CD4-positive, CD25-positive, alpha-beta regulatory T cell (primary cell): ENCODE results near the gene PTCH1. TPM values are rescaled to one million over a fixed set of nuclear protein-coding genes. Genes with fewer than 3 reads are reported as not detected.
A peak's percentile ranks its signal among the peaks of the same experiment; 100 is the strongest.

ENCODE experiments used
- ATAC-seq, 2 donors: fragments of 150-1000 bp; cut with Tn5 transposase; one replicate each; pipeline ENCODE4 v1.10.0; 2021; ENCODE audit warnings: low read depth in 2 of 2, moderate number of reproducible peaks in 2 of 2, moderate library complexity in 1 of 2
- DNase-seq, 3 donors: peaks; one replicate each; pipeline versions ENCODE4 v3.0.0 to v3.0.0-alpha.2; 2012 to 2022; ENCODE audit warnings: mixed read lengths in 1 of 3
- H3K27ac ChIP-seq: one replicate; pipeline ENCODE4 v1.7.0; 2013; ENCODE audit warnings: mild to moderate bottlenecking, low read length; ENCODE audit not compliant: insufficient read depth, poor library complexity, severe bottlenecking
- H3K27me3 ChIP-seq: one replicate; pipeline ENCODE4 v1.7.0; 2013; ENCODE audit warnings: low read length; ENCODE audit not compliant: control insufficient read depth, insufficient read depth
- H3K36me3 ChIP-seq: one replicate; pipeline ENCODE4 v1.7.0; 2013; ENCODE audit warnings: mild to moderate bottlenecking, low read length, moderate library complexity; ENCODE audit not compliant: control insufficient read depth, insufficient read depth
- H3K4me1 ChIP-seq: 2 replicates; pipeline ENCODE4 v1.7.0; 2013; ENCODE audit warnings: mild to moderate bottlenecking, low read length; ENCODE audit not compliant: insufficient read depth, control insufficient read depth, poor library complexity, severe bottlenecking
- H3K4me3 ChIP-seq: one replicate; pipeline ENCODE4 v1.7.0; 2013; ENCODE audit warnings: low read depth, mild to moderate bottlenecking, low read length, moderate library complexity
- H3K9me3 ChIP-seq, 2 experiments: 1 replicate in 1 of 2; 2 replicates in 1 of 2; pipeline ENCODE4 v1.7.0; 2013; ENCODE audit warnings: low read length in 2 of 2, mild to moderate bottlenecking in 1 of 2, moderate library complexity in 1 of 2; ENCODE audit not compliant: control insufficient read depth in 2 of 2
- H3K27ac Mint-ChIP-seq, 3 donors: one replicate each; pipeline ENCODE4 v1.8.0; 2020 to 2022; ENCODE audit warnings: mild to moderate bottlenecking in 3 of 3, mixed read lengths in 3 of 3, moderate library complexity in 2 of 3
- H3K27me3 Mint-ChIP-seq: one replicate; pipeline ENCODE4 v1.8.0; 2022; ENCODE audit warnings: mild to moderate bottlenecking, mixed read lengths
- H3K36me3 Mint-ChIP-seq: one replicate; pipeline ENCODE4 v1.8.0; 2020; ENCODE audit warnings: mixed read lengths
- H3K4me1 Mint-ChIP-seq, 4 donors: one replicate each; pipeline ENCODE4 v1.8.0; 2020 to 2022; ENCODE audit warnings: mixed read lengths in 4 of 4, mild to moderate bottlenecking in 1 of 4
- H3K4me3 Mint-ChIP-seq, 4 donors: one replicate each; pipeline ENCODE4 v1.8.0; 2020 to 2022; ENCODE audit warnings: mild to moderate bottlenecking in 4 of 4, mixed read lengths in 4 of 4, moderate library complexity in 3 of 4
- H3K9me3 Mint-ChIP-seq, 7 donors: one replicate each; pipeline ENCODE4 v1.8.0; 2020 to 2022; ENCODE audit warnings: mixed read lengths in 7 of 7, mild to moderate bottlenecking in 3 of 7, moderate library complexity in 2 of 7
- polyA plus RNA-seq, 4 donors: library from polyadenylated mRNA; unstranded; fragments of 300-500 nt; fragmentation: Illumina TruSeq; gene quantifications; one replicate each; pipeline ENCODE4 v1.2.3, GENCODE V29; 2021
- total RNA-seq: library from RNA; stranded (reverse); gene quantifications from one replicate; pipeline ENCODE4 v1.2.3, GENCODE V29; 2022

Gene PTCH1
- total and polyA plus RNA-seq, 5 donors from 2014 or later, result 3.5 to 11.8 (median 8.1) TPM

DNA sequence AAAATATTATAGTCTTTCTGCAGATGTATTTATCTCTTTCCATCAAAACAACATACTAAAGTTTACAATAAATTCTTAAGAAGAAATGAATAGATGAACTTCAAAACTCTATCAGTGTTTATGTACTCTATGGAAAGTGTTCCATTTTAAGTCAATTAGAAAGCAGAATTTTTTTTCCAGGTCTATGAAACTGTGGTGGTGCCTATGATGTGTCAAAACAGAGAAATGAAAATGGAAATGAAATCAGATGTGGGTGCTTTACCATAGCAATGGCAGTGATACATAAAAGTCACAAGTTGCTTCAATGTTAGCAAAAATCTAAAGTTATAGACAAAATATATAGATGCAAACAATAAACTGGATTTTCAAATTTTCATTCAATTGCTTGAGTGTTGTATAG, 97.3 kb downstream of the PTCH1 start:
- H3K4me1 ChIP-seq, result no peaks in the 10 kb centered on the region
- no peak overlapping the region for H3K4me3 Mint-ChIP-seq
- H3K9me3 ChIP-seq, result peaks cover 12% of the 10 kb centered on the region in 2 experiments
- H3K36me3 Mint-ChIP-seq, result peaks cover 3% of the 10 kb centered on the region
- no peaks in the 10 kb centered on the region for H3K36me3 ChIP-seq
- H3K27me3 Mint-ChIP-seq, result peaks cover 11% of the 10 kb centered on the region
- DNase-seq (no peak), ATAC-seq (no peak)
- H3K4me3 ChIP-seq, result no peak overlapping the region
- H3K4me1 Mint-ChIP-seq, result peaks cover 0 to under 1% (median 0%) of the 10 kb centered on the region in 4 donors
- H3K27me3 ChIP-seq, result peaks cover 3% of the 10 kb centered on the region
- peaks cover 4 to 15% (median 5%) of the 10 kb centered on the region in 7 donors for H3K9me3 Mint-ChIP-seq
- H3K27ac ChIP-seq, result no peak overlapping the region
- H3K27ac Mint-ChIP-seq, result no peak overlapping the region

DNA sequence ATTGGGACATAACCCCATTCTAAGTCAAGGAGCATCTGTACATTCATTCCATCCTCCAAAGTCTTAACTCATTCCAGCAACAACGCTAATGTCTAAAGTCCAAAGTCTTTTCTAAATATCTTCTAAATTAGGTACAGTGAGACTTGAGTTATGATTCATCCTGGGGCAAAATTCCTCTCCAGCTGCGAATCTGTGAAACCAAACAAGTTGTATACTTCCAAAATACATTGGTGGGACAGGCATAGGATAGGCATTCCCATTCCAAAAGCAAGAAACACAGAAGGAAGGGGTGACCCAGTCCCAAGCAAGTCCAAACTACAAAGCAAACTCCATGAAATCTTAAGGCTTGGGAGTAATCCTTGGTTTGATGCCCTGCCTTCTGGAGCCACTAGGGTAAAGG, 101.6 kb downstream of the PTCH1 start:
- ATAC-seq (no peak), DNase-seq (no peak)
- no peaks in the 10 kb centered on the region for H3K4me1 ChIP-seq
- H3K4me1 Mint-ChIP-seq, result peaks cover 0 to 4% (median 0%) of the 10 kb centered on the region in 4 donors
- H3K4me3 Mint-ChIP-seq, result no peak overlapping the region
- no peak overlapping the region for H3K4me3 ChIP-seq
- no peaks in the 10 kb centered on the region for H3K36me3 Mint-ChIP-seq
- H3K27ac ChIP-seq, result no peak overlapping the region
- H3K27me3 Mint-ChIP-seq, result no peaks in the 10 kb centered on the region
- H3K36me3 ChIP-seq, result no peaks in the 10 kb centered on the region
- no peaks in the 10 kb centered on the region for H3K27me3 ChIP-seq
- no peak overlapping the region for H3K27ac Mint-ChIP-seq
- H3K9me3 Mint-ChIP-seq, result peaks cover 0 to 4% (median 0%) of the 10 kb centered on the region in 7 donors
- H3K9me3 ChIP-seq, result no peaks in the 10 kb centered on the region

DNA sequence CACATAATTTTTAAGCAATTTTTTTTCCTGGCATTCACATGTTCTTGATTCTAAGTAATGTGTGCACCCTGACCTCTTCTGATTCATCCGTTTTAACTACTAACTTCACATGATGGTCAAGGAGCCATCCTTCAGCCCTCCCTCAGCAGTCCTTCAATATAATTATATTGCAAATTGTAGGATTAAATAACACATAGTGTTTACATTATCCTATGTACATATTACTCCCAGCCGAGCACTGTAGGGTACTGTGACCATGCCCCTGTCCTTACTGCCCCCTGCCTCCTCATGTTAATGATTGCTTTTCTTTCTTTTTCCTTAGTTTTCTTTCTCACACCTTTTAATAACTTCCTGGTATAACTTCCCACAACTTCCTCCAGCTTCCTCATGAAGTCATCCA, 103.0 kb downstream of the PTCH1 start:
- Histone ChIP-seq H3K27me3 (no peaks in the 10 kb centered on the region), H3K36me3 (no peaks in the 10 kb centered on the region), H3K9me3 (no peaks in the 10 kb centered on the region), H3K4me1 (no peaks in the 10 kb centered on the region), H3K27ac (no peak overlapping the region), H3K4me3 (no peak overlapping the region)
- no peaks in the 10 kb centered on the region for H3K9me3 Mint-ChIP-seq
- ATAC-seq (no peak), DNase-seq (no peak)
- H3K27me3 Mint-ChIP-seq, result no peaks in the 10 kb centered on the region
- no peak overlapping the region for H3K4me3 Mint-ChIP-seq
- H3K4me1 Mint-ChIP-seq, result peaks cover 0 to 4% (median 0%) of the 10 kb centered on the region in 4 donors
- peak overlapping the region in 1 of 3 donors; percentile 30 for H3K27ac Mint-ChIP-seq
- no peaks in the 10 kb centered on the region for H3K36me3 Mint-ChIP-seq

DNA sequence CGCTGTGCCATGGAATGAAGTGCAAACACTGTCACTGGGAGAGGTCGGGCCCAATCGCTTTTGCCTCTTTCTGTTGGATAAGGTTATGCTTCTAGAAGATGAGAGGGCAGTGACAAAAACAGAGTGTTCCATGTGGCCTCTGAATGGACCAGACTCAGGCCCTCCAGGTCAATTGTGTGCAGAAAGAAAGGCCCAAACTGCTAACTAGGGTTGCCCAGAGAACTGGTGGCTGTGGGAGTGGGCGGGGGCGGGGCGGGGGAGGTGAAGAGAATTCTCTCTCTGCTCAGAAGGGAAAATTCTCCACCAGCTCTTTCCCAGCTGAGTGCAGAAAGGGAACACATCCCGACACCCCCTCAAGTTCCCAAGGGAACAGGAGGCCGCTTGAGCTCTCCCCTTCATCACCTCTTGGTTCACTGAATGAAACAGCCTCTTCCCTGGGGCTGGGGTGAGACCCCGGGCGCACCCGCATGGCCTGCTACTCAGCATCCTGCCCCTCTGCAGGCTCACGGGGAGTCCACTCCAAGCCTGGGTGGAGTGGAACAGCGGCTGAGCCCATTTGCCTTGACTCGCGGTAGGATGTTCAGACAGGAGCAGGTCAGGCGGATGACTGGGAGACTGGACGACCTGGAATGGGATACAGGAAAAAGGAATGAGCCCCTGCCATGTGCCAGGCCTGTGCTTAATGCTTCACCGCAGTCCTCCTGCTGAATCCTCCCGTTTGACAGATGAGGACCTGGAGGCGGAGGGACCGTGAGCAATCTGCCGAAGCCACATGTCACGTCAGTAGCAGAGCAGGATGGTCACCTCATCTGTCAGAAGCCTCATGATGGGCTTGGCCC, 105.5 kb downstream of the PTCH1 start:
- H3K4me3 ChIP-seq, result no peak overlapping the region
- no peaks in the 10 kb centered on the region for H3K9me3 ChIP-seq
- no peak overlapping the region for H3K27ac ChIP-seq
- DNase-seq, result no peak
- Mint-ChIP-seq H3K27me3 (peaks cover 4% of the 10 kb centered on the region), H3K36me3 (no peaks in the 10 kb centered on the region), H3K9me3 (peaks cover 0 to 3% (median 0%) of the 10 kb centered on the region in 7 donors), H3K27ac (no peak overlapping the region), H3K4me1 (peaks cover 0 to 4% (median 0%) of the 10 kb centered on the region in 4 donors), H3K4me3 (no peak overlapping the region)
- no peak for ATAC-seq
- H3K27me3 ChIP-seq, result no peaks in the 10 kb centered on the region
- H3K36me3 ChIP-seq, result no peaks in the 10 kb centered on the region
- H3K4me1 ChIP-seq, result no peaks in the 10 kb centered on the region

DNA sequence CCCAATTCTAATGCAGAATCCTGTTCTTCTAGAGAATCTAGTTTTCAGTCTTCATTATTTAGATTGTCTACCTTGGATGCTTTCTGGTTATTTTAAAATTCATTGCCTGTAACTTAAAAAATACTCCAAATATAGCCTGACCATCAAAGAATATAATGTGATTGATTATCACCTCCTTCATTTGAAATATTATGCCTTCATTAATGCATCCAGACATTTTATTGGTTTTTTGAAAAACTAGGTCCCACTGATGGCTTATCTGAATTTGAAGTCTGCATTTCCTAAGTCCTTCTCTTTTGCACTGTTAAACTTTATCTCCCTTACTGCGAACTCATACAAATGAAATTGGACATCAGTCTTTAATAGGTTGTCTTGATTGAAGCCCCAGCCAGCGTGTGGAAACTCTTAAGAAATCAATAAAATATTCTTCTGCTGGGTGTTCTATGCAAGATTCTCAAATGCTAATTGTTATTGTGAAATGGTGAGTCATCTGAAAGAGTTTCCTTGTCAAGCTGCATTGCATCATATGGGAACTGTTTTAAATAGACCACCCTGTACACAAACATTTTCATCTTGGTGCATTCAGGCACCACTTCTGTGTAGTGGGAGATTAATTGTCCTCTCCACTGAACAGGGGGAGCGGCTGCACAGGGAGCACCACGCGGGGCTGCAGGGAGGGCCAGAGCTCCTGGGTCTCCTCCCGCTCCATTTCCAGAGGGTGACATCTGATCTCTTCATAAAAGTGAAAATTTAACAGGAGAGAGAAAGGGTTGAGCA, 106.9 kb downstream of the PTCH1 start:
- Mint-ChIP-seq H3K9me3 (peaks cover 0 to 3% (median 0%) of the 10 kb centered on the region in 7 donors), H3K27me3 (peaks cover 9% of the 10 kb centered on the region), H3K36me3 (no peaks in the 10 kb centered on the region), H3K4me1 (peaks cover 0 to 4% (median 0%) of the 10 kb centered on the region in 4 donors), H3K4me3 (no peak overlapping the region), H3K27ac (no peak overlapping the region)
- Histone ChIP-seq H3K27ac (no peak overlapping the region), H3K27me3 (no peaks in the 10 kb centered on the region), H3K4me3 (no peak overlapping the region), H3K36me3 (no peaks in the 10 kb centered on the region), H3K4me1 (no peaks in the 10 kb centered on the region), H3K9me3 (no peaks in the 10 kb centered on the region)
- ATAC-seq (no peak), DNase-seq (no peak)

DNA sequence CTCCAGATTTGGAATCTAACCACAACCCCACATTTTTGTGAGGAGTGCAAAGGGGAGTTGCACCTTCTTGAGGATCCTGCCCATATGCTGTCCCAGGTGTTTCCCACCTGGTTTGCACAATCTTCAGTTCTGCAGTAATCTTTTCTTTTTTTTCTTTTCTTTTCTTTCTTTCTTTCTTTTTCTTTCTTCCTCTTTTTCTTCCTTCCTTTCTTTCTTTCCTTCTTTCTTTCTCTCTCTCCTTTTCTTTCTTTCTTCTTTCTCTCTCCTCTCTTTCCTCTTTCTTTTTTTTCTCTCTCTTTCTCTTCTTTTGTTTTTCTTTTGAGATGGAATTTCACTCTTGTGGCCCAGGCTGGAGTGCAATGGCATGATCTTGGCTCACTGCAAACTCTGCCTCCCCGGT, 109.2 kb downstream of the PTCH1 start:
- Histone ChIP-seq H3K36me3 (no peaks in the 10 kb centered on the region), H3K9me3 (no peaks in the 10 kb centered on the region), H3K4me3 (no peak overlapping the region), H3K27me3 (no peaks in the 10 kb centered on the region), H3K4me1 (no peaks in the 10 kb centered on the region), H3K27ac (no peak overlapping the region)
- peaks cover 9% of the 10 kb centered on the region for H3K27me3 Mint-ChIP-seq
- DNase-seq, result no peak
- no peak overlapping the region for H3K27ac Mint-ChIP-seq
- no peak for ATAC-seq
- H3K9me3 Mint-ChIP-seq, result peaks cover 0 to 3% (median 0%) of the 10 kb centered on the region in 7 donors
- H3K4me1 Mint-ChIP-seq, result peaks cover 0 to 1% (median 0%) of the 10 kb centered on the region in 4 donors
- H3K36me3 Mint-ChIP-seq, result no peaks in the 10 kb centered on the region
- H3K4me3 Mint-ChIP-seq, result no peak overlapping the region

DNA sequence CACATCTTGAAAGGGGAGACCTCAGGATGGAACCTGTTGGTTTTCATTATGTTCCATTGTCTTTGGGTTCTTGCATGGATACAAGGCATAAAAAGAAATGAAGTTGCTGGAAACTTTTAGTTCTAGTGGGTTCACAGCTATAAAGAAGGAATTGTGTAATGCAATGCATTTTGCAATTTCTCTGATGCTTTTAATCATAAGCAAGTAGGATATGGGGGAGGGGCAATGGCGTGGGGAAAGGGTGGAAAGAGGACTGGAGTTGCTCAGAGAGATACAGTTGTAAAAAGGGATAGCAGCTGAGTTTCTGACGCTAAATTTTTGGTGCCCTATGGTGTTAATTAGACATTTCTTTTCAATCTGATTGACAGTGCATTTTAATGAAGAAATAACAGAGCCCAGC, 110.7 kb downstream of the PTCH1 start:
- peaks cover 9% of the 10 kb centered on the region for H3K27me3 Mint-ChIP-seq
- Histone ChIP-seq H3K27me3 (peaks cover 2% of the 10 kb centered on the region), H3K9me3 (no peaks in the 10 kb centered on the region), H3K4me1 (no peaks in the 10 kb centered on the region), H3K4me3 (no peak overlapping the region), H3K27ac (no peak overlapping the region), H3K36me3 (no peaks in the 10 kb centered on the region)
- peaks cover 0 to 8% (median 3%) of the 10 kb centered on the region in 7 donors for H3K9me3 Mint-ChIP-seq
- H3K4me1 Mint-ChIP-seq, result no peaks in the 10 kb centered on the region
- ATAC-seq (no peak), DNase-seq (no peak)
- H3K27ac Mint-ChIP-seq, result no peak overlapping the region
- H3K36me3 Mint-ChIP-seq, result no peaks in the 10 kb centered on the region
- H3K4me3 Mint-ChIP-seq, result no peak overlapping the region
